GM21717 (cell line): ENCODE data around the gene ATXN10.
"Not testable (repeated sequence)": the region's sequence is repeated elsewhere in the genome, so short reads cannot be mapped to it uniquely, and the experiment has no call there.

Experiments
- ATAC-seq: cut with Tn5 transposase; IDR thresholded peaks from one replicate; pipeline ENCODE4 v1.9.1; 2021; ENCODE audit warnings: mild to moderate bottlenecking, moderate library complexity; ENCODE audit not compliant: unreplicated experiment

Gene ATXN10

GRCh38 chr22:45642986-45643385, 28.6 kb upstream of the ATXN10 start:
- no peak for ATAC-seq

- no peak for ATAC-seq
These were observed 26.9 kb upstream of the ATXN10 start for GRCh38 chr22:45644714-45645113.

- no peak for ATAC-seq
These were observed 26.5 kb upstream of the ATXN10 start for GRCh38 chr22:45645150-45645525.

GRCh38 chr22:45645526-45646414, 25.9 kb upstream of the ATXN10 start:
- no peak for ATAC-seq

- no peak for ATAC-seq
These were observed 24.0 kb upstream of the ATXN10 start for GRCh38 chr22:45647532-45648225.

- ATAC-seq = no peak
These were observed 23.1 kb upstream of the ATXN10 start for GRCh38 chr22:45648301-45649117.

GRCh38 chr22:45649809-45650208, 21.8 kb upstream of the ATXN10 start:
- ATAC-seq = no peak

GRCh38 chr22:45650721-45651120, 20.9 kb upstream of the ATXN10 start:
- no peak for ATAC-seq

- no peak for ATAC-seq
These were observed 19.6 kb upstream of the ATXN10 start for GRCh38 chr22:45651931-45652528.

GRCh38 chr22:45656577-45656976, 15.1 kb upstream of the ATXN10 start:
- no peak for ATAC-seq

GRCh38 chr22:45657701-45658100, 13.9 kb upstream of the ATXN10 start:
- ATAC-seq = no peak

GRCh38 chr22:45664136-45664646, 7.4 kb upstream of the ATXN10 start:
- no peak for ATAC-seq

- no peak for ATAC-seq
These were observed 4.1 kb upstream of the ATXN10 start for GRCh38 chr22:45667486-45667885.

- not testable (repeated sequence) for ATAC-seq
These were observed 1.3 kb upstream of the ATXN10 start for GRCh38 chr22:45670363-45670762.

- ATAC-seq = no peak
These were observed 452 bp upstream of the ATXN10 start for GRCh38 chr22:45670981-45671782.

GRCh38 chr22:45672564-45673481, 1.2 kb downstream of the ATXN10 start:
- ATAC-seq = no peak

GRCh38 chr22:45673482-45674175, 2.0 kb downstream of the ATXN10 start:
- no peak for ATAC-seq

- no peak for ATAC-seq
These were observed 4.4 kb downstream of the ATXN10 start for GRCh38 chr22:45676024-45676423.
